HepG2 (cell line): ENCODE results near the gene PUS1.

ENCODE experiments used
- ATF7 ChIP-seq, 2 experiments: fragments of 450-650 bp in 1 of 2; sonication (generic) in 1 of 2; formaldehyde crosslinking in 1 of 2; IDR thresholded peaks; 2 replicates each; pipeline versions ENCODE4 v1.4.0 to v1.6.1; 2016 to 2020; ENCODE audit warnings: antibody characterized with exemption in 1 of 2, mild to moderate bottlenecking in 1 of 2, missing genetic modification reagents in 1 of 2
- FOXO1 ChIP-seq: sonication (generic); formaldehyde crosslinking; IDR thresholded peaks from 2 replicates; pipeline ENCODE4 v1.4.0; 2020; ENCODE audit warnings: missing genetic modification reagents
- GTF3A ChIP-seq: sonication (generic); formaldehyde crosslinking; conservative IDR thresholded peaks from 2 replicates; pipeline ENCODE4 v1.4.0; 2020; ENCODE audit warnings: mild to moderate bottlenecking, missing genetic modification reagents
- HDAC2 ChIP-seq: sonication (generic); formaldehyde crosslinking; IDR thresholded peaks from 2 replicates; pipeline ENCODE4 v1.4.0; 2020; ENCODE audit warnings: missing genetic modification reagents
- PHF8 ChIP-seq: sonication (generic); formaldehyde crosslinking; IDR thresholded peaks from 2 replicates; pipeline ENCODE4 v1.5.0; 2020; ENCODE audit warnings: missing genetic modification reagents
- ZNF563 ChIP-seq: sonication (generic); formaldehyde crosslinking; IDR thresholded peaks from 2 replicates; pipeline ENCODE4 v1.8.0; 2022; ENCODE audit warnings: mild to moderate bottlenecking, moderate library complexity, missing genetic modification reagents
- TF ChIP-seq, protein P1 (sequence below): sonication (generic); formaldehyde crosslinking; IDR thresholded peaks from 2 replicates; pipeline ENCODE4 v1.5.0; 2020; ENCODE audit warnings: mild to moderate bottlenecking, missing genetic modification reagents, moderate library complexity
- TF ChIP-seq, protein P2 (sequence below): sonication (generic); formaldehyde crosslinking; IDR thresholded peaks from 2 replicates; pipeline ENCODE4 v1.8.1; 2022; ENCODE audit warnings: low read depth, mild to moderate bottlenecking, missing genetic modification reagents
- TF ChIP-seq, protein P3 (sequence below): sonication (generic); formaldehyde crosslinking; IDR thresholded peaks from 2 replicates; pipeline ENCODE4 v1.4.0; 2020; ENCODE audit warnings: missing genetic modification reagents

DNA sequence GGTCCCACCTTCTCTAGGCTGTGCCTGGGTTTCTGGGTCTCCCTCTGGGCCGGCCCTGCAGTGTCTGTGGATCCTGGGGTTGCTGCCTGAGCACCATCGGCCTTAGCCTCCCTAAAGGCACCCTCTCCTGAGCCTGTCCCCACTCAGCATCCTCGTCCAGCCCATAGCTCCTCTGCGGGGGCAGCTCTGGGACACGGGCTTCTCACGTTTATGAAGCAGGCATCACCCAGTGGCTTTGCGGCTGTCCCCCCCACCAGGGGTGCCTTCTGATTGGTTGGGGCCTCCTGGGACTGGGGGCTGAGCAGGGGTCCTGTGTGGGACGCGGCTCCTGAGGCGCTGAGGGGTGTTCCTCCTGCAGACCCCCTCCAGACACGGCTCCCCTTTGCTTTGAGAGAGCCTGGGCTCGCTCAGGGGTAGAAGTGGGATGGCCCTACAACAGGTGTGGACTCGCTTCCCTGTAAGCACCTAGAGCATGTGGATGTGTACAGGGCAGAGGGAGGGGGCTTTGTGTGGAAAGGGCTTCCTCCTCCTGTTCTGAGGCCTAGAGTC lies 23.9 kb upstream of the PUS1 start:
- TF ChIP-seq HDAC2 (no peak), ATF7 (IDR thresholded peaks at IDR 0.05) (no peak), ATF7 (CRISPR knock-in tag; IDR thresholded peaks at IDR 0.05) (no peak), PHF8 (CRISPR knock-in tag) (no peak), ZNF563 (no peak), FOXO1 (CRISPR knock-in tag) (no peak), GTF3A (CRISPR knock-in tag) (no peak)
- TF ChIP-seq, protein P1, sequence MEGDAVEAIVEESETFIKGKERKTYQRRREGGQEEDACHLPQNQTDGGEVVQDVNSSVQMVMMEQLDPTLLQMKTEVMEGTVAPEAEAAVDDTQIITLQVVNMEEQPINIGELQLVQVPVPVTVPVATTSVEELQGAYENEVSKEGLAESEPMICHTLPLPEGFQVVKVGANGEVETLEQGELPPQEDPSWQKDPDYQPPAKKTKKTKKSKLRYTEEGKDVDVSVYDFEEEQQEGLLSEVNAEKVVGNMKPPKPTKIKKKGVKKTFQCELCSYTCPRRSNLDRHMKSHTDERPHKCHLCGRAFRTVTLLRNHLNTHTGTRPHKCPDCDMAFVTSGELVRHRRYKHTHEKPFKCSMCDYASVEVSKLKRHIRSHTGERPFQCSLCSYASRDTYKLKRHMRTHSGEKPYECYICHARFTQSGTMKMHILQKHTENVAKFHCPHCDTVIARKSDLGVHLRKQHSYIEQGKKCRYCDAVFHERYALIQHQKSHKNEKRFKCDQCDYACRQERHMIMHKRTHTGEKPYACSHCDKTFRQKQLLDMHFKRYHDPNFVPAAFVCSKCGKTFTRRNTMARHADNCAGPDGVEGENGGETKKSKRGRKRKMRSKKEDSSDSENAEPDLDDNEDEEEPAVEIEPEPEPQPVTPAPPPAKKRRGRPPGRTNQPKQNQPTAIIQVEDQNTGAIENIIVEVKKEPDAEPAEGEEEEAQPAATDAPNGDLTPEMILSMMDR (CRISPR knock-in tag) = no peak
- TF ChIP-seq, protein P2, sequence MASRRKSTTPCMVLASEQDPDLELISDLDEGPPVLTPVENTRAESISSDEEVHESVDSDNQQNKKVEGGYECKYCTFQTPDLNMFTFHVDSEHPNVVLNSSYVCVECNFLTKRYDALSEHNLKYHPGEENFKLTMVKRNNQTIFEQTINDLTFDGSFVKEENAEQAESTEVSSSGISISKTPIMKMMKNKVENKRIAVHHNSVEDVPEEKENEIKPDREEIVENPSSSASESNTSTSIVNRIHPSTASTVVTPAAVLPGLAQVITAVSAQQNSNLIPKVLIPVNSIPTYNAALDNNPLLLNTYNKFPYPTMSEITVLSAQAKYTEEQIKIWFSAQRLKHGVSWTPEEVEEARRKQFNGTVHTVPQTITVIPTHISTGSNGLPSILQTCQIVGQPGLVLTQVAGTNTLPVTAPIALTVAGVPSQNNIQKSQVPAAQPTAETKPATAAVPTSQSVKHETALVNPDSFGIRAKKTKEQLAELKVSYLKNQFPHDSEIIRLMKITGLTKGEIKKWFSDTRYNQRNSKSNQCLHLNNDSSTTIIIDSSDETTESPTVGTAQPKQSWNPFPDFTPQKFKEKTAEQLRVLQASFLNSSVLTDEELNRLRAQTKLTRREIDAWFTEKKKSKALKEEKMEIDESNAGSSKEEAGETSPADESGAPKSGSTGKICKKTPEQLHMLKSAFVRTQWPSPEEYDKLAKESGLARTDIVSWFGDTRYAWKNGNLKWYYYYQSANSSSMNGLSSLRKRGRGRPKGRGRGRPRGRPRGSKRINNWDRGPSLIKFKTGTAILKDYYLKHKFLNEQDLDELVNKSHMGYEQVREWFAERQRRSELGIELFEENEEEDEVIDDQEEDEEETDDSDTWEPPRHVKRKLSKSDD = no peak
- TF ChIP-seq, protein P3, sequence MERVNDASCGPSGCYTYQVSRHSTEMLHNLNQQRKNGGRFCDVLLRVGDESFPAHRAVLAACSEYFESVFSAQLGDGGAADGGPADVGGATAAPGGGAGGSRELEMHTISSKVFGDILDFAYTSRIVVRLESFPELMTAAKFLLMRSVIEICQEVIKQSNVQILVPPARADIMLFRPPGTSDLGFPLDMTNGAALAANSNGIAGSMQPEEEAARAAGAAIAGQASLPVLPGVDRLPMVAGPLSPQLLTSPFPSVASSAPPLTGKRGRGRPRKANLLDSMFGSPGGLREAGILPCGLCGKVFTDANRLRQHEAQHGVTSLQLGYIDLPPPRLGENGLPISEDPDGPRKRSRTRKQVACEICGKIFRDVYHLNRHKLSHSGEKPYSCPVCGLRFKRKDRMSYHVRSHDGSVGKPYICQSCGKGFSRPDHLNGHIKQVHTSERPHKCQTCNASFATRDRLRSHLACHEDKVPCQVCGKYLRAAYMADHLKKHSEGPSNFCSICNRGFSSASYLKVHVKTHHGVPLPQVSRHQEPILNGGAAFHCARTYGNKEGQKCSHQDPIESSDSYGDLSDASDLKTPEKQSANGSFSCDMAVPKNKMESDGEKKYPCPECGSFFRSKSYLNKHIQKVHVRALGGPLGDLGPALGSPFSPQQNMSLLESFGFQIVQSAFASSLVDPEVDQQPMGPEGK (CRISPR knock-in tag) = no peak
